Measurements from ENCODE around the gene PRKACA. TPM values are rescaled to one million over a fixed set of nuclear protein-coding genes. Genes with fewer than 3 reads are reported as not detected.

The PRKACA gene
- 28.7 to 36.9 TPM (median 29.6 TPM) in 5 replicates for total RNA-seq (2022; extraction: Qiagen RNA extraction)

GRCh38 chr19:14117668-14118164 is at the start of gene PRKACA:
Gene PRKACA (minus strand): TSS chr19:14117762. CDS start chr19:14117547, 215 bp downstream.

DNA sequence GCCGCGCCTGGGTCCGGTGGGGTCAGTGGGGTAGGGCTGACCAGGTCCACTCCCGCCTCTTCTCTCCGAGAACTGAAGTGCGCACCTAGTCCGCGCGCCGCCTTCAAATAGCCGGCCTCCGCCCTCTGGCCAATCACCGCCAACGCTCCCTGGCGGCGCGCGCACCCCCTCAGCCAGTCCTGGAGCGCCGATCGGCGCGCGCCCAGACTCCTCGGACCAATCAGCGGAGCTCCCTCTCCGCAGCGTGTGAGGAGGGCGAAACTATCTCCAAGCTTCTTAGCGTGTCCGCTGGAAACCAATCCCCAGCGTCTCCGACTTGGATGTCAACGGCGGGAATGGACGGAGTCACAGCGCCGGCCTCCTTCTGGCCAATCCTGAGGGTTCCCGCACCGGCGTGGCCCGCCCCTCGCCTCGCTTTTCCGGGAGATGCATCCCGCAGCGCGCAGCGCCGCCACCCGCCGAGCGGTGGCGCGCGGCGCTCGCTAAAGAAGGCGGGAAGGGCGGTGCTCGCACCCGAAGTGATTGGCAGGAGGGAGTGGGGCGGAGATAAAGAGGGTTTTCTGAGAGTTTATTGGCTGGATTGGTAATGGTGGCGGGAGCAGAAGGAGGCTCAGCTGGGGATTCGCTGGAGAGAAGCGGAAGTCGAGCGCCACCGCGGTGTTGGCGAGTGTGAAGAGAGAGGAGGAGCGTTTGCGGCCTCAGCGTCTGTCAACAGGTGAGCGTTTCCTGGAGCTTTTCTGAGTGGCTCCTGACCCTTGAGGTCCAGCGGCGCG is 19.1 kb upstream of the PRKACA start, which contains the start of gene ASF1B:
ASF1B (minus strand) TSS at position 81 of the 773 bp plus-strand sequence. CDS start 133 bp downstream, outside the sequence.

DNA sequence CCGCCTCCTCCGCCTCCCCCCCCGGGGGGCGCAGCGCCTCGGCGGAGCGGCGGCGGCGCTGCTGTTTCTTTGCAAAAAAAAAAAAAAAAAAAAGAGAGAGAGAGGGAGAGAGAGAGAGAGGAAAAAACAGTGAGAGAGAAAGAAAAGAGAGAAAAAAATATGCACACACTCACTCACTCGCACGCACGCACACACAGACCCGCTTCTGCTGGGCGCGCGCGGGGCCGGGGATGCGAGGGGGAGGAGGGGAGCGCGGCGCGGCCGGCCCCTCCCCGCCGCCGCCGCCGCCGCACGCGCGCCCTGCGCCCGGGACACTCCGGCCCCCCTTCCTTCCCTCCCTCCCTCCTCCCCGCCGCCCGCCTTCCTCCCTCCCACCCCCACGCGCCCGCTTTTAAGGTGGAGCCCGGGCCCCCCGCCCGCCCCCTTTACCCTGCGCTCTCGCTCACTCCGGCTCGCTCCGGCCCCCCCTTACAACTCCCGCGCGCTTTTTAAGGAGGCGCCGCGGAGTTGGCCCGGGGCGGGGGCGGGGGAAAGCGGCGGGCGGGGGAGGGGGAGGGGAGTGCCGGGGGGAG is 27.0 kb downstream of the PRKACA start, which contains the start of gene SAMD1:
SAMD1 (minus strand) TSS at position 243 of the 572 bp plus-strand sequence.

DNA sequence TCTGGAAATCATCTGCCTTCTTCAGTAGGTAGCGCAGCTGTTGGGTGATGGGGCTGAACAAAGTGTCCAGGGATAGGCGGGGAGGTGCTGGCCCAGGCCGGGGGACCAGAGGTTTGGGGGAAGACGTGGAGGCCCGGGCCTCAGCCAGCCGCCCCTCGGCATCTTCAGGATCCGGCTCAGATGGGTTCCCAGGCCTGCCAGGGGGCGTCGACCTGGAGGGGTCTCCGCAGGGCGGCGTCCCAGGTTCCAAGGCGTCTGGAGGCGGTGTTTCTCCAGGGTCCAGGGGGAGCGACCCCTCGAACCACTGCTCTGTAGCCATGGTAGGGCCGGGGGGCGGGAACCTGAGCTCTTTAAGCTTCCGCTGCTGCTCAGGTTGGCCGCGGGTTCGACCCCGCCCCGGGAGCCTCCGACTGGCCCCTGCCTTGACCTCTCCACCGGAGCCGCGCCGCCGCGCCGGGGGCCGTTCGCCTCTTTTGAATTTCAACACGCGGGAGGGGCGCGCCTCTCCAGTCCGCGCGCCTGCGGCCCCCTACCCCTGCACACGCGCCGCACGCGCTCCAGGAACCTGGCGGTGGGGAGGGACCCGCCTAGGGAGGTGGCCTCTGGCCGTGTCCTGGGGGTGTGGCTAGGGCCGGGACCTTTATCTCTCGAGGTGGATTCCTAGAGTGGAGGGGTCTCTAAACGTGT is 32.1 kb downstream of the PRKACA start, which contains the start of gene C19orf67:
C19orf67 (minus strand) TSS at position 475 of the 687 bp plus-strand sequence; CDS start at position 319, 156 bp downstream.

GRCh38 chr19:14072535-14073260 is 44.9 kb downstream of the PRKACA start, which contains the start of gene MISP3:
Gene MISP3 (plus strand): TSS chr19:14072786. CDS start chr19:14073310, 524 bp downstream.

GRCh38 chr19:14061751-14062557 is 55.6 kb downstream of the PRKACA start, which contains the start of gene PALM3:
Gene PALM3 (minus strand): TSS chr19:14062076. CDS start chr19:14061980, 96 bp downstream.

Other genes with a start within 250 kb of the PRKACA start
- 2.1 to 3.6 TPM (median 2.8 TPM) in 5 replicates for gene NANOS3, start 240.6 kb downstream of the PRKACA start, total RNA-seq (2022; extraction: Qiagen RNA extraction)
- 0.34 to 0.57 TPM (median 0.46 TPM) in 4 of 5 replicates, not detected in the other for gene BRME1, start 211.6 kb downstream of the PRKACA start, total RNA-seq (2022; extraction: Qiagen RNA extraction)
- gene CC2D1A, start 211.6 kb downstream of the PRKACA start, total RNA-seq (2022; extraction: Qiagen RNA extraction), result 7.7 to 9.5 TPM (median 9.3 TPM) in 5 replicates
- gene PODNL1, start 179.3 kb downstream of the PRKACA start, total RNA-seq (2022; extraction: Qiagen RNA extraction), result 0.65 to 1.6 TPM (median 1.4 TPM) in 5 replicates
- gene DCAF15, start 165.3 kb downstream of the PRKACA start, total RNA-seq (2022; extraction: Qiagen RNA extraction), result 14.7 to 24.0 TPM (median 20.5 TPM) in 5 replicates
- gene RFX1, start 111.4 kb downstream of the PRKACA start, total RNA-seq (2022; extraction: Qiagen RNA extraction), result 3.2 to 5.4 TPM (median 4.8 TPM) in 5 replicates
- gene RLN3, start 89.6 kb downstream of the PRKACA start, total RNA-seq (2022; extraction: Qiagen RNA extraction), result not detected in 5 replicates
- gene IL27RA, start 86.0 kb downstream of the PRKACA start, total RNA-seq (2022; extraction: Qiagen RNA extraction), result 8.4 to 10.7 TPM (median 9.2 TPM) in 5 replicates
- 1.4 to 2.6 TPM (median 2.2 TPM) in 5 replicates for gene PALM3, start 55.7 kb downstream of the PRKACA start, total RNA-seq (2022; extraction: Qiagen RNA extraction)
- 2.2 to 4.3 TPM (median 3.9 TPM) in 5 replicates for gene MISP3, start 45.0 kb downstream of the PRKACA start, total RNA-seq (2022; extraction: Qiagen RNA extraction)
- not detected in 5 replicates for gene C19orf67, start 32.0 kb downstream of the PRKACA start, total RNA-seq (2022; extraction: Qiagen RNA extraction)
- 32.9 to 42.4 TPM (median 37.0 TPM) in 5 replicates for gene SAMD1, start 27.0 kb downstream of the PRKACA start, total RNA-seq (2022; extraction: Qiagen RNA extraction)
- 28.6 to 31.7 TPM (median 30.7 TPM) in 5 replicates for gene ASF1B, start 18.8 kb upstream of the PRKACA start, total RNA-seq (2022; extraction: Qiagen RNA extraction)
- 5.6 to 8.8 TPM (median 6.7 TPM) in 5 replicates for gene ADGRL1, start 88.4 kb upstream of the PRKACA start, total RNA-seq (2022; extraction: Qiagen RNA extraction)